IMR-90 (cell line): ENCODE data around the gene TKFC. TPM values are rescaled to one million over a fixed set of nuclear protein-coding genes. Genes with fewer than 3 reads are reported as not detected.

Experiments used
- ATAC-seq: fragments of 200-7000 bp; cut with Tn5 transposase; 2 replicates; pipeline ENCODE4 v1.9.1; 2020; ENCODE audit warnings: low read depth, mild to moderate bottlenecking, moderate library complexity
- BruUV-seq: library from RNA; stranded (reverse); fragments of 400-500 nt; replicated peaks from 2 replicates; lab custom pipeline; 2021; lab: Mats Ljungman, UMichigan
- CTCF ChIA-PET: fragments of 300-600 bp; formaldehyde crosslinking; extraction: SDS; loops from one replicate; lab custom pipeline; 2021; ENCODE audit warnings: antibody characterized with exemption; lab: Yijun Ruan, JAX
- POLR2A ChIA-PET: fragments of 300-600 bp; sonication (Branson Sonifier 250); formaldehyde crosslinking; loops from one replicate; lab custom pipeline; 2022; ENCODE audit warnings: antibody characterized with exemption; ENCODE audit not compliant: unreplicated experiment; lab: Charles Lee
- DNase-seq: peaks from one replicate; pipeline ENCODE4 v3.0.0; 2013
- H2AFZ ChIP-seq: replicated peaks from 2 replicates; pipeline ENCODE3; 2013; ENCODE audit warnings: low read length, mild to moderate bottlenecking; ENCODE audit not compliant: poor library complexity
- H2AK5ac ChIP-seq: 2 replicates; pipeline ENCODE4 v1.6.1; 2013; ENCODE audit warnings: low read depth, low read length, inconsistent platforms
- H2AK9ac ChIP-seq: replicated peaks from 2 replicates; pipeline ENCODE3; 2013; ENCODE audit warnings: mild to moderate bottlenecking, low read depth, low read length, moderate library complexity; ENCODE audit not compliant: poor library complexity
- H2BK120ac ChIP-seq: 2 replicates; pipeline ENCODE4 v1.6.1; 2013; ENCODE audit warnings: low read depth, low read length, inconsistent platforms
- H2BK15ac ChIP-seq: 3 replicates; pipeline ENCODE4 v1.6.1; 2013; ENCODE audit warnings: low read depth, low read length, inconsistent platforms
- H2BK20ac ChIP-seq: 2 replicates; pipeline ENCODE4 v1.6.1; 2013; ENCODE audit warnings: low read depth, mild to moderate bottlenecking, inconsistent platforms, low read length, moderate library complexity
- H2BK5ac ChIP-seq: 2 replicates; pipeline ENCODE4 v1.6.1; 2013; ENCODE audit warnings: mild to moderate bottlenecking, low read depth, low read length, inconsistent platforms; ENCODE audit not compliant: poor library complexity, severe bottlenecking
- H3K14ac ChIP-seq: replicated peaks from 2 replicates; pipeline ENCODE4 v1.6.1; 2013; ENCODE audit warnings: low read depth, low read length, inconsistent platforms
- H3K18ac ChIP-seq: 2 replicates; pipeline ENCODE4 v1.6.1; 2013; ENCODE audit warnings: low read depth, low read length, control low read depth
- H3K23ac ChIP-seq: 2 replicates; pipeline ENCODE4 v1.6.1; 2013; ENCODE audit warnings: low read depth, low read length, inconsistent platforms
- H3K27ac ChIP-seq: 2 replicates; pipeline ENCODE4 v1.5.1; 2013; ENCODE audit warnings: mild to moderate bottlenecking, control low read depth, low read length; ENCODE audit not compliant: insufficient read depth
- H3K27me3 ChIP-seq: 2 replicates; pipeline ENCODE4 v1.6.1; 2013; ENCODE audit warnings: low read length; ENCODE audit not compliant: control insufficient read depth, insufficient read depth
- H3K36me3 ChIP-seq: 2 replicates; pipeline ENCODE4 v1.6.1; 2013; ENCODE audit warnings: low read length, mixed read lengths; ENCODE audit not compliant: control insufficient read depth, insufficient read depth
- H3K4ac ChIP-seq: 2 replicates; pipeline ENCODE4 v1.6.1; 2013; ENCODE audit warnings: low read depth, low read length, inconsistent platforms
- H3K4me1 ChIP-seq: 2 replicates; pipeline ENCODE4 v1.6.1; 2013; ENCODE audit warnings: low read length, mixed read lengths; ENCODE audit not compliant: control insufficient read depth, insufficient read depth
- H3K4me2 ChIP-seq: 2 replicates; pipeline ENCODE4 v1.6.1; 2013; ENCODE audit warnings: low read depth, mild to moderate bottlenecking, control low read depth, low read length, moderate library complexity
- H3K4me3 ChIP-seq: 2 replicates; pipeline ENCODE4 v1.5.1; 2013; ENCODE audit warnings: low read depth, mild to moderate bottlenecking, control low read depth, low read length, moderate library complexity; ENCODE audit not compliant: insufficient read depth
- H3K56ac ChIP-seq: 2 replicates; pipeline ENCODE4 v1.6.1; 2013; ENCODE audit warnings: low read length, inconsistent platforms; ENCODE audit not compliant: insufficient read depth; ENCODE audit errors: extremely low read depth
- H3K79me1 ChIP-seq, 2 experiments: 2 replicates each; pipeline ENCODE4 v1.6.1; 2013; ENCODE audit warnings: low read length in 2 of 2, inconsistent platforms in 1 of 2, low read depth in 1 of 2
- H3K9ac ChIP-seq: 2 replicates; pipeline ENCODE4 v1.6.1; 2013; ENCODE audit warnings: low read depth, low read length, control low read depth
- H3K9me1 ChIP-seq: 2 replicates; pipeline ENCODE4 v1.6.1; 2013; ENCODE audit warnings: low read length, inconsistent platforms; ENCODE audit not compliant: insufficient read depth
- H3K9me3 ChIP-seq: 2 replicates; pipeline ENCODE4 v1.6.1; 2013; ENCODE audit warnings: low read length; ENCODE audit not compliant: control insufficient read depth, insufficient read depth
- H4K20me1 ChIP-seq: 2 replicates; pipeline ENCODE4 v1.6.1; 2013; ENCODE audit warnings: low read length, inconsistent platforms; ENCODE audit not compliant: insufficient read depth
- H4K5ac ChIP-seq: 2 replicates; pipeline ENCODE4 v1.6.1; 2013; ENCODE audit warnings: mild to moderate bottlenecking, low read depth, low read length, control low read depth
- H4K8ac ChIP-seq, 2 experiments: 2 replicates each; pipeline ENCODE4 v1.6.1; 2013; ENCODE audit warnings: low read depth in 2 of 2, low read length in 2 of 2, control low read depth in 1 of 2, inconsistent platforms in 1 of 2
- H4K91ac ChIP-seq: 2 replicates; pipeline ENCODE4 v1.6.1; 2013; ENCODE audit warnings: low read depth, low read length, inconsistent platforms; ENCODE audit not compliant: insufficient read depth
- BHLHE40 ChIP-seq: fragments of 150-350 bp; IDR thresholded peaks from 2 replicates; pipeline ENCODE4 v1.6.1; 2016; ENCODE audit warnings: mild to moderate bottlenecking, low read depth, low read length
- FOS ChIP-seq: fragments of 150-350 bp; IDR thresholded peaks from 2 replicates; pipeline ENCODE4 v1.6.1; 2016; ENCODE audit warnings: low read depth, low read length
- MAZ ChIP-seq: IDR thresholded peaks from 2 replicates; pipeline ENCODE4 v1.6.1; 2012; ENCODE audit warnings: low read depth, mild to moderate bottlenecking, low read length, improper control_type of control experiment, moderate library complexity, borderline replicate concordance
- MXI1 ChIP-seq: IDR thresholded peaks from 2 replicates; pipeline ENCODE4 v1.6.1; 2012; ENCODE audit warnings: low read depth, mild to moderate bottlenecking, low read length, moderate library complexity, borderline replicate concordance
- NFE2L2 ChIP-seq: fragments of 150-350 bp; IDR thresholded peaks from 2 replicates; pipeline ENCODE4 v1.6.1; 2016; ENCODE audit warnings: low read depth, mild to moderate bottlenecking, low read length
- RAD21 ChIP-seq: IDR thresholded peaks from 2 replicates; pipeline ENCODE4 v1.6.1; 2012; ENCODE audit warnings: low read length, improper control_type of control experiment
- RCOR1 ChIP-seq: IDR thresholded peaks from 2 replicates; pipeline ENCODE4 v1.6.1; 2012; ENCODE audit warnings: mild to moderate bottlenecking, low read length, improper control_type of control experiment; ENCODE audit not compliant: insufficient replicate concordance
- RFX5 ChIP-seq: IDR thresholded peaks from 2 replicates; pipeline ENCODE4 v1.8.0; 2012; ENCODE audit warnings: low read depth, mild to moderate bottlenecking, low read length, moderate library complexity
- SMC3 ChIP-seq: fragments of 150-350 bp; IDR thresholded peaks from 2 replicates; pipeline ENCODE4 v1.6.1; 2016; ENCODE audit warnings: low read depth, mild to moderate bottlenecking, antibody characterized with exemption, low read length, moderate library complexity
- USF2 ChIP-seq: fragments of 150-350 bp; IDR thresholded peaks from 2 replicates; pipeline ENCODE4 v1.6.1; 2017; ENCODE audit warnings: mild to moderate bottlenecking, antibody characterized with exemption, low read length, low read depth
- WGBS, 2 experiments: methylation state at CpG; one replicate each; pipeline versions ENCODE4 v1.1.5 to v1.1.7; 2013; ENCODE audit warnings: missing lambda C conversion rate in 2 of 2; ENCODE audit not compliant: insufficient read length in 1 of 2; ENCODE audit errors: extremely low coverage in 2 of 2; 5-methylcytosine and 5-hydroxymethylcytosine counted together
- dilution Hi-C: fragments of 300-500 bp; cut with HindIII; formaldehyde crosslinking; loops from one replicate; pipeline ENCODE4 v1.14.3; 2018; ENCODE audit warnings: low sequenced_read_pairs; ENCODE audit not compliant: unreplicated experiment
- in situ Hi-C: fragments of 300-500 bp; cut with MboI; formaldehyde crosslinking; loops from 3 replicates; pipeline ENCODE4 v1.14.3; 2019; ENCODE audit warnings: low sequenced_read_pairs, inconsistent platforms, mixed read lengths
- intact Hi-C: fragments of 100-400 bp; cut with micrococcal nuclease; formaldehyde crosslinking; loops from 2 replicates; pipeline ENCODE4 v1.10.0; 2022
- polyA plus RNA-seq, 3 experiments: library from polyadenylated mRNA; depleted of rRNA; stranded (reverse); fragments of >200 nt; gene quantifications; 2 replicates each; pipeline ENCODE4 v1.2.3, GENCODE V29; 2012; ENCODE audit warnings: low replicate concordance in 1 of 3
- total RNA-seq: library from RNA; depleted of rRNA; stranded (reverse); fragments of >200 nt; gene quantifications from 2 replicates; pipeline ENCODE4 v1.2.3, GENCODE V29; 2012

TKFC gene
- total and polyA plus RNA-seq, 2 of the 4 experiments (the other 2 are of a cell fraction): 10.4 to 30.8 TPM

- Histone ChIP-seq H3K4ac (no peak overlapping the region), H3K36me3 (peaks cover 24% of the 10 kb centered on the region), H2BK5ac (no peak overlapping the region), H3K14ac (no peak overlapping the region), H2AFZ (no peak overlapping the region), H2BK20ac (no peak overlapping the region), H4K5ac (no peak overlapping the region), H3K23ac (no peak overlapping the region), H4K91ac (no peak overlapping the region), H3K9me3 (no peaks in the 10 kb centered on the region), H2BK120ac (no peak overlapping the region), H3K4me3 (no peak overlapping the region), H3K4me2 (no peak overlapping the region), H3K9ac (no peak overlapping the region), H3K18ac (no peak overlapping the region), H3K4me1 (peaks cover 2% of the 10 kb centered on the region; the same call in 1 of the 2 replicates), H4K8ac (no peak overlapping the region), H3K79me1 (peaks cover 20 to 34% of the 10 kb centered on the region in 2 experiments), H3K56ac (no peak overlapping the region), H3K9me1 (peaks cover 9% of the 10 kb centered on the region), H3K27me3 (no peaks in the 10 kb centered on the region), H3K27ac (no peak overlapping the region), H2BK15ac (no peak overlapping the region), H2AK5ac (no peak overlapping the region), H4K20me1 (no peaks in the 10 kb centered on the region), H2AK9ac (no peak overlapping the region)
- POLR2A ChIA-PET: no interaction called here
- CTCF ChIA-PET: interaction anchor here (1.1 to 1.4 kb wide), 2 partner anchors 21 to 29 kb away, joined by 3 to 4 read pairs; no protein-coding TSS in a partner anchor
- no TSS peak for BruUV-seq
- intact Hi-C loops (no loop called here), in situ Hi-C loops (no loop called here), dilution Hi-C loops (no loop called here)
- WGBS, 2 experiments: no CpG with 5 or more reads among the region's 4 CpGs
- TF ChIP-seq USF2: no peak
- TF ChIP-seq MXI1: no peak
- TF ChIP-seq MAZ: no peak
- TF ChIP-seq FOS: no peak
- TF ChIP-seq NFE2L2: no peak
- no peak for TF ChIP-seq RCOR1
- TF ChIP-seq BHLHE40: no peak
- no peak for TF ChIP-seq RFX5
- TF ChIP-seq RAD21: no peak
- no peak for TF ChIP-seq SMC3
- DNase-seq (no peak), ATAC-seq (no peak)
Measured at GRCh38 chr11:61356706-61357105, 23.7 kb downstream of the TKFC start.
